ENCODE data around the gene GPHN.
"Not testable (repeated sequence)": the region's sequence is repeated elsewhere in the genome, so short reads cannot be mapped to it uniquely, and the experiment has no call there.

The GPHN gene

DNA sequence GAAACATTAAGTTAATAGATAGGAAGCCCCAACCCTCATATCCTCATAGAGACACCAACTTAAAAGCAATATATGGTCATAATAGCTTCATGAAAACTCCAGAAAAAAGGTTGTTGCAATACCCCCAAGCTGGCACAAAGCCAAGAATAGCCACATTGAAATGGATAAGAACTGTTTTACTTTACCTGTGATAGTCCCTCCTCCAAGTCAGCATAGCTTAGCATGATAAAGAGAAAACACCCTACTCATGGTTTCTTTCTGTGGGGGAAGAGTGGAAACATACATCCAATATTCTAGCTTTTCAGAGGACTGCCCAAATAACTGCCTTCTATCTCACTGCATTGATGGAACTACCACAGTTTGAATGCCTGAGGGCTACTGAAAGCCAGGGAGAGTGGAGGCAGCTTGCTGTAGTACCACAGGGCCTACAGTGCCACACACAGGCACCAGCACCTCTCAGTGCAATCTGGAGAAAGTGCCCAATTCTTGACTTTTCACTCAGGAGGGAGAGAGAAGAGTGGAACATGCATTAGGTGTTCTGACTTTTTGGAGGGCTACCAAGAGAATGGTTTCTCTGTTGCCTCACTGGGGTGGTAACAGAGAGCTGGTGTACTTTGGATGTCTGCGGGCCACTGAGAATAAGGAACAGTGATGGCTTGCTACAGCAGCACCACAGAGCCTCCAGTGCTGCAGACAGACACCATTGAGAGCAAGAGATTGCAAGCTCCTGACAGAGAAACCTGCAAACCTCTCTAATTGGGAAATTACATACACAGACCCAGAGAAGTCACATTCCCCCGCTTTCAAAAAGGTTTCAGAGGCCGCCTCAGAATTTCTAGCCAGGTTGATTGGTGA lies 524.2 kb downstream of the GPHN start:
- DNase-seq (ENCODE audit: low read depth): no peak
- H3K4me3 ChIP-seq (ENCODE audit: low read length): no peak overlapping the region
- TF ChIP-seq, protein P1, sequence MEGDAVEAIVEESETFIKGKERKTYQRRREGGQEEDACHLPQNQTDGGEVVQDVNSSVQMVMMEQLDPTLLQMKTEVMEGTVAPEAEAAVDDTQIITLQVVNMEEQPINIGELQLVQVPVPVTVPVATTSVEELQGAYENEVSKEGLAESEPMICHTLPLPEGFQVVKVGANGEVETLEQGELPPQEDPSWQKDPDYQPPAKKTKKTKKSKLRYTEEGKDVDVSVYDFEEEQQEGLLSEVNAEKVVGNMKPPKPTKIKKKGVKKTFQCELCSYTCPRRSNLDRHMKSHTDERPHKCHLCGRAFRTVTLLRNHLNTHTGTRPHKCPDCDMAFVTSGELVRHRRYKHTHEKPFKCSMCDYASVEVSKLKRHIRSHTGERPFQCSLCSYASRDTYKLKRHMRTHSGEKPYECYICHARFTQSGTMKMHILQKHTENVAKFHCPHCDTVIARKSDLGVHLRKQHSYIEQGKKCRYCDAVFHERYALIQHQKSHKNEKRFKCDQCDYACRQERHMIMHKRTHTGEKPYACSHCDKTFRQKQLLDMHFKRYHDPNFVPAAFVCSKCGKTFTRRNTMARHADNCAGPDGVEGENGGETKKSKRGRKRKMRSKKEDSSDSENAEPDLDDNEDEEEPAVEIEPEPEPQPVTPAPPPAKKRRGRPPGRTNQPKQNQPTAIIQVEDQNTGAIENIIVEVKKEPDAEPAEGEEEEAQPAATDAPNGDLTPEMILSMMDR (conservative IDR thresholded peaks at IDR 0.05; ENCODE audit: low read depth, low read length): no peak

DNA sequence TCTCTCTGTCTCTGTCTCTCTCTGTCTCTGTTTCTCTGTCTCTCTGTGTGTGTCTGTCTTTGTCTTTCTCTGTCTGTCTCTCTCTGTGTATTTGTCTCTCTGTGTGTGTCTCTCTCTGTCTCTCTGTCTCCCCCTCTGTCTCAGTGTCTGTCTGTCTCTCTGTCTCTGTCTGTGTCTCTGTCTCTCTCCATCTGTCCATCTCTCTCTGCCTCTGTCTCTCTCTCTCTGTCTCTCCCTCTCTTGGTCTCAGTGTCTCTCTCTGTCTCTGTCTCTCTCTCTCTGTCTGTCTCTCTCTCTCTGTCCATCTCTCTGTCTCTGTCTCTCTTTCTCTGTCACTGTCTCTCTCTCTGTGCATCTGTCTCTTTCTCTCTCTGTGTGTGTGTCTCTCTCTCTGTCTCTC lies 537.5 kb downstream of the GPHN start:
- no peak overlapping the region for H3K4me3 ChIP-seq (ENCODE audit: low read length)
- TF ChIP-seq, protein P1 (conservative IDR thresholded peaks at IDR 0.05; ENCODE audit: low read depth, low read length): no peak
- no peak for DNase-seq (ENCODE audit: low read depth)

DNA sequence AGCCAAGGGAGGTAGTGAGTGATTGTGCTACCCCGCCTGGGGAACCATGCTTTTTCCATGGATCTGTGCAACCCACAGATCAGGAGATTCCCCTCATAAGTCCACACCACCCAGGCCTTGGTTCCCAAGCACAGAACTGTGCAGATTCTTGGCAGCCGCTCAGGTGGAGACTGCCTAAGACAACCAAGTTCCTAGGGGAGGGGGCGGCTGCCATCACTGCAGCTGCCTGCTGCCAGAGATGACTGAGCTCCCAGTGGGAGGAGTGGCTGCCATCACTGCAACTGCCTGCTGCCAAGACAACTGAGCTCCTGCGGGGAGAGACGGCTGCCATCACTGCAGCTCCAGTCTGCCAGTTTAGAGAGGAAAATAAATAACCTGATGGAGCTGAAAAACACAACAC lies 542.9 kb downstream of the GPHN start:
- H3K4me3 ChIP-seq (ENCODE audit: low read length): no peak overlapping the region
- DNase-seq (ENCODE audit: low read depth): no peak
- TF ChIP-seq, protein P1 (conservative IDR thresholded peaks at IDR 0.05; ENCODE audit: low read depth, low read length): no peak

GRCh38 chr14:67056684-67057083 lies 548.7 kb downstream of the GPHN start:
- DNase-seq (ENCODE audit: low read depth): no peak
- TF ChIP-seq, protein P1 (conservative IDR thresholded peaks at IDR 0.05; ENCODE audit: low read depth, low read length): no peak
- no peak overlapping the region for H3K4me3 ChIP-seq (ENCODE audit: low read length)

GRCh38 chr14:67059596-67059995 lies 551.6 kb downstream of the GPHN start:
- TF ChIP-seq, protein P1 (conservative IDR thresholded peaks at IDR 0.05; ENCODE audit: low read depth, low read length): no peak
- DNase-seq (ENCODE audit: low read depth): peak; percentile 36
- H3K4me3 ChIP-seq (ENCODE audit: low read length): no peak overlapping the region

DNA sequence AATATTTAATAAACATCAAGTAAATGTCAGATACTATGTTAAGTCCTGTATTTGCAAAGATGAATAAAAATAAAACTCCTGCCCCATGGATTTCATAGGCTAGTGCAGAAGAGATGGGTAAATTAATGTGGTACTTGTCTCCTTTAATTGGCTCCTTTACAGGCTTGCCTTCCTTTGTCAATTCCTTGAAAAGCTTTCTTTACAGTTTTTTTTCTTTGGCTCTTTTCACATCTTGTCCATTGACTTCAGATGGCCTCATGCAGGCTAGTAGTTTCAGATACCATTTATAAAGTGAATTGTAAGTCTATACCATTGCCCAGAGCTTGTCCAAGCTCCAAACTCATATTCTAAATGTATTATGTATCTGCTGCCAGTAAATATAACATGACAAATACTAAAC lies 552.6 kb downstream of the GPHN start:
- TF ChIP-seq, protein P1 (conservative IDR thresholded peaks at IDR 0.05; ENCODE audit: low read depth, low read length): no peak
- H3K4me3 ChIP-seq (ENCODE audit: low read length): no peak overlapping the region
- no peak for DNase-seq (ENCODE audit: low read depth)

DNA sequence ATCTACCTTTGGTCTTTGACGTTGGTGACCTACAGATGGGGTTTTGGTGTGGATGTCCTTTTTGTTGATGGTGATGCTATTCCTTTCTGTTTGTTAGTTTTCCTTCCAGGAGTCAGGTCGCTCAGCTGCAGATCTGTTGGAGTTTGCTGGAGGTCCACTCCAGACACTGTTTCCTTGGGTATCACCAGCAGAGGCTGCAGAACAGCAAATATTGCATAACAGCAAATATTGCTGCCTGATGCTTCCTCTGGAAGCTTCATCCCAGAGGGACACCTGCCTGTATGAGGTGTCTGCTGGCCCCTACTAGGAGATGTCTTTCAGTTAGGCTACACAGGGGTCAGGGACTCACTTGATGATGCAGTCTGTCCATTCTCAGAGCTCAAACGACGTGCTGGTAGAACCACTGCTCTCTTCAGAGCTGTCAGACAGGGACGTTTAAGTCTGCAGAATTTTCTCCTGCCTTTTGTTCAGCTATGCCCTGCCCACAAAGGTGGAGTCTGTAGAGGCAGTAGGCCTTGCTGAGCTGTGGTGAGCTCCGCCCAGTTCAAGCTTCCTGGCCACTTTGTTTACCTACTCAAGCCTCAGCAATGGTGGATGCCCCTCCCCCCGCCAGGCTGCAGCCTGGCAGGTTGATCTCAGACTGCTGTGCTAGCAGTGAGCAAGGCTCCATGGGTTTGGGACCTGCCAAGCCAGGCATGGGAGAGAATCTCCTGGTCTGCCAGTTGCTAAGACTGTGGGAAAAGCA lies 559.3 kb downstream of the GPHN start:
- not testable (repeated sequence) for DNase-seq (ENCODE audit: low read depth); H3K4me3 ChIP-seq (ENCODE audit: low read length)

Data from retinal pigment epithelial cell (primary cell).